Liver (tissue), 9 donors: ENCODE results near the gene SMOC1. TPM values are rescaled to one million over a fixed set of nuclear protein-coding genes. Genes with fewer than 3 reads are reported as not detected.

Experiments
- DNase-seq: peaks from one replicate; pipeline ENCODE4 v3.0.0-alpha.2; 2017; ENCODE audit warnings: low spot score
- H3K27ac ChIP-seq, 2 donors: one replicate each; pipeline ENCODE4 v1.7.0; 2013; ENCODE audit warnings: inconsistent platforms in 2 of 2, low read length in 2 of 2, control low read depth in 1 of 2, low read depth in 1 of 2, mild to moderate bottlenecking in 1 of 2
- H3K27me3 ChIP-seq, 4 donors: one replicate each; pipeline versions ENCODE4 v1.6.1 to v1.7.0; 2013; ENCODE audit warnings: low read length in 3 of 4, inconsistent platforms in 1 of 4, mild to moderate bottlenecking in 1 of 4, moderate library complexity in 1 of 4; ENCODE audit not compliant: control insufficient read depth in 4 of 4, insufficient read depth in 4 of 4
- H3K36me3 ChIP-seq, 4 donors: one replicate each; pipeline versions ENCODE4 v1.6.1 to v1.7.0; 2013; ENCODE audit warnings: low read length in 3 of 4, mild to moderate bottlenecking in 3 of 4, low read depth in 1 of 4, moderate library complexity in 1 of 4; ENCODE audit not compliant: control insufficient read depth in 4 of 4, insufficient read depth in 3 of 4
- H3K4me1 ChIP-seq, 4 donors: one replicate each; pipeline versions ENCODE4 v1.6.1 to v1.7.0; 2013; ENCODE audit warnings: low read length in 3 of 4, mild to moderate bottlenecking in 3 of 4, moderate library complexity in 1 of 4; ENCODE audit not compliant: control insufficient read depth in 4 of 4, insufficient read depth in 4 of 4
- H3K4me3 ChIP-seq, 3 donors: one replicate each; pipeline versions ENCODE4 v1.6.1 to v1.7.0; 2013; ENCODE audit warnings: low read length in 3 of 3, control low read depth in 1 of 3, low read depth in 1 of 3, mild to moderate bottlenecking in 1 of 3
- H3K9ac ChIP-seq, 2 donors: one replicate each; pipeline ENCODE4 v1.7.0; 2013; ENCODE audit warnings: low read length in 2 of 2, mild to moderate bottlenecking in 2 of 2, moderate library complexity in 2 of 2, control low read depth in 1 of 2, low read depth in 1 of 2
- H3K9me3 ChIP-seq, 4 donors: one replicate each; pipeline versions ENCODE4 v1.6.1 to v1.7.0; 2013; ENCODE audit warnings: low read length in 3 of 4; ENCODE audit not compliant: control insufficient read depth in 4 of 4
- EGR1 ChIP-seq, 2 donors: IDR thresholded peaks; 2 replicates each; pipeline ENCODE4 v1.6.1; 2016 to 2018; ENCODE audit warnings: antibody characterized with exemption in 2 of 2, low read depth in 2 of 2
- FOXA1 ChIP-seq: IDR thresholded peaks from 2 replicates; pipeline ENCODE4 v1.6.1; 2016; ENCODE audit warnings: antibody characterized with exemption
- FOXA2 ChIP-seq: IDR thresholded peaks from 2 replicates; pipeline ENCODE4 v1.6.1; 2016; ENCODE audit warnings: antibody characterized with exemption
- GABPA ChIP-seq, 2 donors: IDR thresholded peaks in 1 of 2; conservative IDR thresholded peaks in 1 of 2; 2 replicates each; pipeline ENCODE4 v1.6.1; 2016; ENCODE audit warnings: antibody characterized with exemption in 2 of 2, mild to moderate bottlenecking in 1 of 2, moderate library complexity in 1 of 2
- HNF4G ChIP-seq: IDR thresholded peaks from 2 replicates; pipeline ENCODE4 v1.6.1; 2016; ENCODE audit warnings: antibody characterized with exemption
- JUND ChIP-seq, 2 donors: IDR thresholded peaks; 2 replicates each; pipeline ENCODE4 v1.6.1; 2016; ENCODE audit warnings: antibody characterized with exemption in 2 of 2
- RAD21 ChIP-seq, 2 donors: IDR thresholded peaks; 2 replicates each; pipeline ENCODE4 v1.6.1; 2016; ENCODE audit warnings: antibody characterized with exemption in 2 of 2, mild to moderate bottlenecking in 2 of 2
- RXRA ChIP-seq, 2 donors: IDR thresholded peaks; 2 replicates each; pipeline ENCODE4 v1.6.1; 2017 to 2018; ENCODE audit warnings: antibody characterized with exemption in 2 of 2, mild to moderate bottlenecking in 1 of 2
- WGBS: extraction: QIAGEN DNeasy Blood & Tissue Kit; methylation state at CpG from one replicate; pipeline ENCODE4 v1.1.7; 2013; 5-methylcytosine and 5-hydroxymethylcytosine counted together
- polyA plus RNA-seq, 2 donors: library from polyadenylated mRNA; stranded (reverse) in 1 of 2; unstranded in 1 of 2; fragments of 200-250 nt in 1 of 2; fragments of >200 nt in 1 of 2; fragmentation: Nextera tagmentation in 1 of 2; extraction: Ambion mirVana in 1 of 2; gene quantifications; one replicate each; pipeline versions ENCODE4 v1.2.1 to v1.2.3, GENCODE V29; 2013 to 2015
- total RNA-seq, 2 donors: library from RNA; depleted of rRNA; stranded (reverse); fragments of >200 nt; gene quantifications; one replicate each; pipeline ENCODE4 v1.2.3, GENCODE V29; 2014
- TF ChIP-seq, protein P1 (sequence below): IDR thresholded peaks from 2 replicates; pipeline ENCODE4 v1.6.1; 2016; ENCODE audit warnings: antibody characterized with exemption, mild to moderate bottlenecking
- TF ChIP-seq, protein P2 (sequence below): IDR thresholded peaks from 2 replicates; pipeline ENCODE4 v1.6.1; 2016; ENCODE audit warnings: antibody characterized with exemption
- TF ChIP-seq, protein P3 (sequence below): IDR thresholded peaks from 2 replicates; pipeline ENCODE4 v1.6.1; 2016; ENCODE audit warnings: antibody characterized with exemption
- TF ChIP-seq, protein P4 (sequence below): fragments of 150-350 bp; IDR thresholded peaks from 2 replicates; pipeline ENCODE4 v1.5.1; 2017; ENCODE audit warnings: improper control_type of control experiment, low read depth, low read length; ENCODE audit not compliant: missing input control
- donor health status: healthy.
- donor health status: healthy.
- donor health status: healthy.
- donor health status: healthy.
- donor health status: healthy.

Gene SMOC1
- total and polyA plus RNA-seq, 4 donors, result 11.2 to 43.7 (median 27.4) TPM

DNA sequence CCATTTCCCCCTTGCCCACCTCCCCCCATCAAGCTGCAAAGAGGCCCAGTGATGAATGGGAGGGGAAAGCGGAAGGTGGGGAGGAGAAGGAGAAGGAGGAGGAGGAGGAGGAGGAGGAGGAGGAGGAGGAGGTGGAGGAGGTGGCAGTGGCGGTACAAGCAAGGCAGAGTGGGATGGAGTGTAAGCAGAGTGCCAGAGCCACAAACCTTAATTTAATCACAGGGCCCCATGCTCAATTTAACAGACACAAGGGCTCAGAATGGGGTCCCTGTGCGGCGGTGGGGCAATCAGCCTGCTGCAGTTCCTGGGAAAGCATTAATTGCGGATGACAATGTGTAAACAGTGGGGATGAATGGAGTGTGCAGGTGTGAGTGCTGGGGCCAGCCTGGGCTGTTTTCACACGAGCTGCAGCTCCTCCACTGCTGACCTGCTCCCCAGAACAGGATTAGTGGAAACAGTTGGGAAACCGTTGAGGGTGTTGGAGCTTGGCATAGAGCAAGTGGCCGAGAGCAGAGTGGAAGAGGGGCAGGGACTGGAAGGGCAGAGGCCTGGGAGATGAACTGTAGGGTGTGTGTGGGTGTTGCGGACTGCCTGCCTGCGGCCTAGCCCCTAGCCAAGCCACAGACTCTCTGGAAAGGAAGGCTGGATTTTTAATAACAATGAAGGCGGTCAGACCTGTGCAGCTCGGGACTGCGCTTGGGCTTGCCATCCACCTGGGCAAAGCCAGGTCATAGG is 36.4 kb upstream of the SMOC1 start:
- Histone ChIP-seq H3K36me3 (no peaks in the 10 kb centered on the region), H3K9me3 (no peaks in the 10 kb centered on the region), H3K4me1 (peaks cover 0 to 2% (median 0%) of the 10 kb centered on the region in 4 donors), H3K9ac (no peak overlapping the region), H3K27me3 (no peaks in the 10 kb centered on the region), H3K27ac (no peak overlapping the region), H3K4me3 (no peak overlapping the region)
- DNase-seq, result no peak
- TF ChIP-seq RAD21 (IDR thresholded peaks at IDR 0.05) (no peak), FOXA2 (no peak), HNF4G (no peak), GABPA (IDR thresholded peaks at IDR 0.05 in 1 of 2, conservative IDR thresholded peaks at IDR 0.05 in 1 of 2) (no peak), JUND (IDR thresholded peaks at IDR 0.05) (no peak)
- TF ChIP-seq, protein P1, sequence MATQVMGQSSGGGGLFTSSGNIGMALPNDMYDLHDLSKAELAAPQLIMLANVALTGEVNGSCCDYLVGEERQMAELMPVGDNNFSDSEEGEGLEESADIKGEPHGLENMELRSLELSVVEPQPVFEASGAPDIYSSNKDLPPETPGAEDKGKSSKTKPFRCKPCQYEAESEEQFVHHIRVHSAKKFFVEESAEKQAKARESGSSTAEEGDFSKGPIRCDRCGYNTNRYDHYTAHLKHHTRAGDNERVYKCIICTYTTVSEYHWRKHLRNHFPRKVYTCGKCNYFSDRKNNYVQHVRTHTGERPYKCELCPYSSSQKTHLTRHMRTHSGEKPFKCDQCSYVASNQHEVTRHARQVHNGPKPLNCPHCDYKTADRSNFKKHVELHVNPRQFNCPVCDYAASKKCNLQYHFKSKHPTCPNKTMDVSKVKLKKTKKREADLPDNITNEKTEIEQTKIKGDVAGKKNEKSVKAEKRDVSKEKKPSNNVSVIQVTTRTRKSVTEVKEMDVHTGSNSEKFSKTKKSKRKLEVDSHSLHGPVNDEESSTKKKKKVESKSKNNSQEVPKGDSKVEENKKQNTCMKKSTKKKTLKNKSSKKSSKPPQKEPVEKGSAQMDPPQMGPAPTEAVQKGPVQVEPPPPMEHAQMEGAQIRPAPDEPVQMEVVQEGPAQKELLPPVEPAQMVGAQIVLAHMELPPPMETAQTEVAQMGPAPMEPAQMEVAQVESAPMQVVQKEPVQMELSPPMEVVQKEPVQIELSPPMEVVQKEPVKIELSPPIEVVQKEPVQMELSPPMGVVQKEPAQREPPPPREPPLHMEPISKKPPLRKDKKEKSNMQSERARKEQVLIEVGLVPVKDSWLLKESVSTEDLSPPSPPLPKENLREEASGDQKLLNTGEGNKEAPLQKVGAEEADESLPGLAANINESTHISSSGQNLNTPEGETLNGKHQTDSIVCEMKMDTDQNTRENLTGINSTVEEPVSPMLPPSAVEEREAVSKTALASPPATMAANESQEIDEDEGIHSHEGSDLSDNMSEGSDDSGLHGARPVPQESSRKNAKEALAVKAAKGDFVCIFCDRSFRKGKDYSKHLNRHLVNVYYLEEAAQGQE, result no peak
- TF ChIP-seq, protein P2, sequence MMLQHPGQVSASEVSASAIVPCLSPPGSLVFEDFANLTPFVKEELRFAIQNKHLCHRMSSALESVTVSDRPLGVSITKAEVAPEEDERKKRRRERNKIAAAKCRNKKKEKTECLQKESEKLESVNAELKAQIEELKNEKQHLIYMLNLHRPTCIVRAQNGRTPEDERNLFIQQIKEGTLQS, result no peak
- TF ChIP-seq, protein P3, sequence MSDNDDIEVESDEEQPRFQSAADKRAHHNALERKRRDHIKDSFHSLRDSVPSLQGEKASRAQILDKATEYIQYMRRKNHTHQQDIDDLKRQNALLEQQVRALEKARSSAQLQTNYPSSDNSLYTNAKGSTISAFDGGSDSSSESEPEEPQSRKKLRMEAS, result no peak
- TF ChIP-seq, protein P4, sequence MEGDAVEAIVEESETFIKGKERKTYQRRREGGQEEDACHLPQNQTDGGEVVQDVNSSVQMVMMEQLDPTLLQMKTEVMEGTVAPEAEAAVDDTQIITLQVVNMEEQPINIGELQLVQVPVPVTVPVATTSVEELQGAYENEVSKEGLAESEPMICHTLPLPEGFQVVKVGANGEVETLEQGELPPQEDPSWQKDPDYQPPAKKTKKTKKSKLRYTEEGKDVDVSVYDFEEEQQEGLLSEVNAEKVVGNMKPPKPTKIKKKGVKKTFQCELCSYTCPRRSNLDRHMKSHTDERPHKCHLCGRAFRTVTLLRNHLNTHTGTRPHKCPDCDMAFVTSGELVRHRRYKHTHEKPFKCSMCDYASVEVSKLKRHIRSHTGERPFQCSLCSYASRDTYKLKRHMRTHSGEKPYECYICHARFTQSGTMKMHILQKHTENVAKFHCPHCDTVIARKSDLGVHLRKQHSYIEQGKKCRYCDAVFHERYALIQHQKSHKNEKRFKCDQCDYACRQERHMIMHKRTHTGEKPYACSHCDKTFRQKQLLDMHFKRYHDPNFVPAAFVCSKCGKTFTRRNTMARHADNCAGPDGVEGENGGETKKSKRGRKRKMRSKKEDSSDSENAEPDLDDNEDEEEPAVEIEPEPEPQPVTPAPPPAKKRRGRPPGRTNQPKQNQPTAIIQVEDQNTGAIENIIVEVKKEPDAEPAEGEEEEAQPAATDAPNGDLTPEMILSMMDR, result no peak
- WGBS, result 88% methylated on average over 13 of the region's 13 CpGs

DNA sequence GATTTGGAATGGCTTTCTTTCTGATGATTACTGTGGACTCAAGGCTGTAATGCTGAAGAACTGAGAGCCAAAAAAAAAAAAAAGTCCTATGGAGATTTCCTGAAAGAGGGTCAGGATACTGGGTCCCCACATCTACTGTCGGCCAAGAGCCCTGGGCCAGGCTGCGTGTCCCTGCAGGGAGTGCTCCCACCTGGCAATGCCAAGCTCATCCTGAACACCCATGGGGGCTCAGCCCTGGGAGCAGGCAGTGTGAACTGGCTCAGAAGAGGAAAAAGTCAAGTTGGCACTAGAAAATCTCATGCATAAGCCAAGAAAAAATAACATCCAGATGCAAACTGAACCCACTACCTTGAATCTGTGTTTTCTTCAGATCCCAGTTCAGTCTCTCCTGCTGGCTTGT is 35.0 kb upstream of the SMOC1 start:
- DNase-seq, result no peak
- H3K27ac ChIP-seq, result no peak overlapping the region
- H3K36me3 ChIP-seq, result no peaks in the 10 kb centered on the region
- no peaks in the 10 kb centered on the region for H3K9me3 ChIP-seq
- H3K4me1 ChIP-seq, result peaks cover 0 to 2% (median 1%) of the 10 kb centered on the region in 4 donors
- H3K27me3 ChIP-seq, result no peaks in the 10 kb centered on the region
- H3K4me3 ChIP-seq, result no peak overlapping the region
- no peak for TF ChIP-seq FOXA1
- no peak for TF ChIP-seq RXRA (IDR thresholded peaks at IDR 0.05)
- TF ChIP-seq, protein P4, result no peak
- TF ChIP-seq EGR1 (IDR thresholded peaks at IDR 0.05; ENCODE audit: low read depth in 2 of 2), result no peak
- no peak for TF ChIP-seq HNF4G
- H3K9ac ChIP-seq, result no peak overlapping the region
- WGBS, result 97% methylated on average over 2 of the region's 2 CpGs
